Activated CD4-positive, CD25-positive, alpha-beta regulatory T cell treated with anti-CD3 and anti-CD28 coated beads, Interleukin-2, amount 50 U/mL, for 72 hours (primary cell): ENCODE results near the gene KARS1.
"Not testable (repeated sequence)": the region's sequence is repeated elsewhere in the genome, so short reads cannot be mapped to it uniquely, and the experiment has no call there.

ENCODE experiments used
- DNase-seq: peaks from one replicate; pipeline ENCODE4 v3.0.0; 2021

KARS1 gene

GRCh38 chr16:75622761-75623605 is 24.5 kb downstream of the KARS1 start, which contains the start of gene ADAT1:
Gene ADAT1 (minus strand): TSS chr16:75623281. CDS start chr16:75620799, 2,482 bp downstream.
- peak; percentile 94 for DNase-seq

GRCh38 chr16:75621170-75621477 is 26.3 kb downstream of the KARS1 start:
- DNase-seq: no peak

- DNase-seq: no peak
These were observed 26.9 kb downstream of the KARS1 start for GRCh38 chr16:75620326-75621169.

- no peak for DNase-seq
These were observed 28.7 kb downstream of the KARS1 start for GRCh38 chr16:75618780-75619179.

- no peak for DNase-seq
These were observed 30.3 kb downstream of the KARS1 start for GRCh38 chr16:75617121-75617520.

- DNase-seq: no peak
These were observed 30.9 kb downstream of the KARS1 start for GRCh38 chr16:75616521-75617010.

- no peak for DNase-seq
These were observed 31.8 kb downstream of the KARS1 start for GRCh38 chr16:75615619-75616018.

GRCh38 chr16:75614066-75614897 is 33.2 kb downstream of the KARS1 start:
- no peak for DNase-seq

GRCh38 chr16:75606507-75606906 is 41.0 kb downstream of the KARS1 start:
- DNase-seq: no peak

GRCh38 chr16:75603241-75603640 is 44.2 kb downstream of the KARS1 start:
- DNase-seq: no peak

GRCh38 chr16:75599452-75600277 is 47.8 kb downstream of the KARS1 start:
- no peak for DNase-seq

GRCh38 chr16:75593825-75594820 is 53.3 kb downstream of the KARS1 start:
- DNase-seq: no peak

GRCh38 chr16:75593308-75593707 is 54.2 kb downstream of the KARS1 start:
- DNase-seq: no peak

- not testable (repeated sequence) for DNase-seq
These were observed 55.5 kb downstream of the KARS1 start for GRCh38 chr16:75591927-75592326.

GRCh38 chr16:75590920-75591843 is 56.3 kb downstream of the KARS1 start:
- no peak for DNase-seq

- no peak for DNase-seq
These were observed 58.2 kb downstream of the KARS1 start for GRCh38 chr16:75589306-75589705.

- DNase-seq: no peak
These were observed 58.7 kb downstream of the KARS1 start for GRCh38 chr16:75588716-75589115.

GRCh38 chr16:75584108-75584507 is 63.4 kb downstream of the KARS1 start:
- no peak for DNase-seq

- no peak for DNase-seq
These were observed 68.1 kb downstream of the KARS1 start for GRCh38 chr16:75579281-75579834.
